Measurements from ENCODE around the gene KL. TPM values are rescaled to one million over a fixed set of nuclear protein-coding genes. Genes with fewer than 3 reads are reported as not detected.

The KL gene
- total RNA-seq, 1 donor from 2014 or later, result not detected

GRCh38 chr13:32987462-32987861 lies 28.8 kb upstream of the KL start:
- Histone ChIP-seq H3K4me1 (no peaks in the 10 kb centered on the region), H3K27ac (no peak overlapping the region), H3K9ac (no peak overlapping the region), H2AFZ (replicated peaks) (no peak overlapping the region), H3K4me2 (no peak overlapping the region), H3K27me3 (no peaks in the 10 kb centered on the region), H3K36me3 (no peaks in the 10 kb centered on the region), H3K4me3 (no peak overlapping the region), H4K20me1 (ENCODE audit: low read depth) (no peaks in the 10 kb centered on the region), H3K79me2 (ENCODE audit: low read depth) (no peaks in the 10 kb centered on the region), H3F3A (ENCODE audit: low read depth) (no peaks in the 10 kb centered on the region), H3K9me3 (ENCODE audit: low read depth) (no peaks in the 10 kb centered on the region)
- Mint-ChIP-seq H3K9me3 (peaks cover 2% of the 10 kb centered on the region), H3K36me3 (peaks cover 2% of the 10 kb centered on the region), H3K27ac (no peak overlapping the region), H3K27me3 (ENCODE audit: insufficient read depth, low read depth) (peaks cover 9% of the 10 kb centered on the region), H3K4me1 (no peaks in the 10 kb centered on the region), H3K4me3 (no peak overlapping the region)
- TF ChIP-seq EZH2phosphoT487 (IDR thresholded peaks at IDR 0.05) (no peak), EZH2 (IDR thresholded peaks at IDR 0.05) (no peak), CTCF (IDR thresholded peaks at IDR 0.05) (no peak)
- DNase-seq (ENCODE audit: low spot score), result no peak

- Histone ChIP-seq H3F3A (ENCODE audit: low read depth) (no peaks in the 10 kb centered on the region), H4K20me1 (ENCODE audit: low read depth) (no peaks in the 10 kb centered on the region), H3K9ac (no peak overlapping the region), H3K27ac (no peak overlapping the region), H3K4me2 (no peak overlapping the region), H3K4me1 (no peaks in the 10 kb centered on the region), H3K79me2 (ENCODE audit: low read depth) (no peaks in the 10 kb centered on the region), H3K27me3 (no peaks in the 10 kb centered on the region), H3K9me3 (ENCODE audit: low read depth) (no peaks in the 10 kb centered on the region), H2AFZ (replicated peaks) (no peak overlapping the region), H3K4me3 (no peak overlapping the region), H3K36me3 (no peaks in the 10 kb centered on the region)
- H3K4me1 Mint-ChIP-seq, result no peaks in the 10 kb centered on the region
- no peak overlapping the region for H3K27ac Mint-ChIP-seq
- peaks cover 9% of the 10 kb centered on the region for H3K27me3 Mint-ChIP-seq (ENCODE audit: insufficient read depth, low read depth)
- TF ChIP-seq CTCF (IDR thresholded peaks at IDR 0.05) (no peak), EZH2 (IDR thresholded peaks at IDR 0.05) (no peak), EZH2phosphoT487 (IDR thresholded peaks at IDR 0.05) (no peak)
- H3K36me3 Mint-ChIP-seq, result peaks cover 2% of the 10 kb centered on the region
- peaks cover 2% of the 10 kb centered on the region for H3K9me3 Mint-ChIP-seq
- DNase-seq (ENCODE audit: low spot score), result no peak
- no peak overlapping the region for H3K4me3 Mint-ChIP-seq
Measured at GRCh38 chr13:32988608-32989289, 27.5 kb upstream of the KL start.

DNA sequence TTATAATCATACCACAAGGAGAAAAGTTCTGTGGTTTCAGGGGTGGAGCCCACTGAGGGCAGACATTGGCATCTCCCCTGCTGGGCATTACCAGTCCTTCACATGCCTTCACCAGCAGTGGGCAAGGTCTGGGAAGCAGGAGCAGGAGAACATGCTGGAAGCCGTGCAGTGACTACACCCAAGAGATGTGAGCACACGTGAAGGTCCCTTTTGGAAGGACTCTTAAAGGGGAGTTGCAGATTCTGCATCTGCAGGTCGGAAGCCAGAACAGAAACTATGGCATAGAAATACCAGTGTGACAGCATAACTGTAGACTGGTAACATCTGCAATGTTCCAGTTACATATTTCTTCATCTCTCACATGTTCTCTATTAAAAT lies 26.9 kb upstream of the KL start:
- peaks cover 2% of the 10 kb centered on the region for H3K9me3 Mint-ChIP-seq

More for the DNA sequence above, 26.9 kb upstream of the KL start:
- no peak overlapping the region for H3K4me3 ChIP-seq
- Mint-ChIP-seq H3K36me3 (peaks cover 2% of the 10 kb centered on the region), H3K27me3 (ENCODE audit: insufficient read depth, low read depth) (peaks cover 9% of the 10 kb centered on the region), H3K4me1 (no peaks in the 10 kb centered on the region), H3K4me3 (no peak overlapping the region), H3K27ac (no peak overlapping the region)
- no peak for DNase-seq (ENCODE audit: low spot score)
- H3K27me3 ChIP-seq, result no peaks in the 10 kb centered on the region
- H3K36me3 ChIP-seq, result no peaks in the 10 kb centered on the region
- no peak for TF ChIP-seq EZH2phosphoT487 (IDR thresholded peaks at IDR 0.05)
- no peak for TF ChIP-seq EZH2 (IDR thresholded peaks at IDR 0.05)
- TF ChIP-seq CTCF (IDR thresholded peaks at IDR 0.05), result no peak
- no peak overlapping the region for H3K4me2 ChIP-seq
- H3K9me3 ChIP-seq (ENCODE audit: low read depth), result no peaks in the 10 kb centered on the region
- no peaks in the 10 kb centered on the region for H3F3A ChIP-seq (ENCODE audit: low read depth)
- no peaks in the 10 kb centered on the region for H3K4me1 ChIP-seq
- no peaks in the 10 kb centered on the region for H3K79me2 ChIP-seq (ENCODE audit: low read depth)
- no peak overlapping the region for H2AFZ ChIP-seq (replicated peaks)
- no peak overlapping the region for H3K9ac ChIP-seq
- H3K27ac ChIP-seq, result no peak overlapping the region
- no peaks in the 10 kb centered on the region for H4K20me1 ChIP-seq (ENCODE audit: low read depth)
